BLaER1 (cell line): Measurements from ENCODE around the gene UBE2K.
"Not testable (repeated sequence)": the region's sequence is repeated elsewhere in the genome, so short reads cannot be mapped to it uniquely, and the experiment has no call there.

Experiments
- H3K27ac ChIP-seq: shearing (Covaris generic); formaldehyde crosslinking; 2 replicates; pipeline ENCODE4 v1.8.1; 2022
- H3K27me3 ChIP-seq: shearing (Covaris generic); formaldehyde crosslinking; 2 replicates; pipeline ENCODE4 v1.8.1; 2022
- H3K36me3 ChIP-seq: shearing (Covaris generic); formaldehyde crosslinking; 2 replicates; pipeline ENCODE4 v1.8.1; 2022
- H3K4me1 ChIP-seq: shearing (Covaris generic); formaldehyde crosslinking; 2 replicates; pipeline ENCODE4 v1.8.1; 2022
- H3K4me2 ChIP-seq: shearing (Covaris generic); formaldehyde crosslinking; 2 replicates; pipeline ENCODE4 v1.8.1; 2022
- H3K4me3 ChIP-seq: shearing (Covaris generic); formaldehyde crosslinking; 2 replicates; pipeline ENCODE4 v1.8.1; 2022
- H3K9ac ChIP-seq: shearing (Covaris generic); formaldehyde crosslinking; 2 replicates; pipeline ENCODE4 v1.8.1; 2022
- H3K9me3 ChIP-seq: shearing (Covaris generic); formaldehyde crosslinking; 2 replicates; pipeline ENCODE4 v1.8.1; 2022
- H4K20me1 ChIP-seq: shearing (Covaris generic); formaldehyde crosslinking; 2 replicates; pipeline ENCODE4 v1.8.1; 2022
- Cebpa-rat ChIP-seq: shearing (Covaris generic); IDR thresholded peaks from 2 replicates; pipeline ENCODE4 v1.8.1; 2022

The UBE2K gene

GRCh38 chr4:39754309-39754708 lies 56.4 kb downstream of the UBE2K start:
- Histone ChIP-seq H3K4me2 (no peak overlapping the region), H4K20me1 (peaks cover 50% of the 10 kb centered on the region), H3K4me3 (no peak overlapping the region), H3K4me1 (peaks cover 11% of the 10 kb centered on the region), H3K36me3 (peaks cover 92% of the 10 kb centered on the region), H3K27ac (no peak overlapping the region), H3K27me3 (no peaks in the 10 kb centered on the region), H3K9ac (no peak overlapping the region), H3K9me3 (no peaks in the 10 kb centered on the region; the same call in 1 of the 2 replicates)
- TF ChIP-seq Cebpa-rat: no peak

GRCh38 chr4:39756159-39756558 lies 58.2 kb downstream of the UBE2K start:
- no peaks in the 10 kb centered on the region for H3K27me3 ChIP-seq
- H3K4me1 ChIP-seq: peaks cover 11% of the 10 kb centered on the region
- H3K9me3 ChIP-seq: no peaks in the 10 kb centered on the region; the same call in 1 of the 2 replicates
- no peak overlapping the region for H3K27ac ChIP-seq
- no peak overlapping the region for H3K9ac ChIP-seq
- peaks cover 92% of the 10 kb centered on the region for H3K36me3 ChIP-seq
- no peak overlapping the region for H3K4me2 ChIP-seq
- H4K20me1 ChIP-seq: peaks cover 47% of the 10 kb centered on the region
- no peak for TF ChIP-seq Cebpa-rat
- H3K4me3 ChIP-seq: no peak overlapping the region

- Histone ChIP-seq H3K4me2 (no peak overlapping the region), H3K9me3 (no peaks in the 10 kb centered on the region), H3K9ac (no peak overlapping the region), H3K27ac (no peak overlapping the region), H3K36me3 (peaks cover 91% of the 10 kb centered on the region), H3K4me1 (peaks cover 11% of the 10 kb centered on the region), H3K4me3 (no peak overlapping the region), H4K20me1 (peaks cover 51% of the 10 kb centered on the region), H3K27me3 (no peaks in the 10 kb centered on the region)
- no peak for TF ChIP-seq Cebpa-rat
Observed at GRCh38 chr4:39758176-39758575, 60.2 kb downstream of the UBE2K start.

- Histone ChIP-seq H3K4me3 (no peak overlapping the region), H3K4me1 (peaks cover under 1% of the 10 kb centered on the region), H3K27me3 (no peaks in the 10 kb centered on the region), H4K20me1 (peaks cover 45% of the 10 kb centered on the region), H3K4me2 (no peak overlapping the region), H3K36me3 (peaks cover 92% of the 10 kb centered on the region), H3K9me3 (no peaks in the 10 kb centered on the region), H3K9ac (no peak overlapping the region), H3K27ac (no peak overlapping the region)
- no peak for TF ChIP-seq Cebpa-rat
Observed at GRCh38 chr4:39759569-39759968, 61.6 kb downstream of the UBE2K start.

GRCh38 chr4:39761005-39761667 lies 63.2 kb downstream of the UBE2K start:
- Histone ChIP-seq H3K4me1 (no peaks in the 10 kb centered on the region), H3K27ac (no peak overlapping the region), H3K9ac (no peak overlapping the region), H3K36me3 (peaks cover 94% of the 10 kb centered on the region), H3K4me2 (no peak overlapping the region), H3K9me3 (no peaks in the 10 kb centered on the region), H4K20me1 (peaks cover 37% of the 10 kb centered on the region), H3K4me3 (no peak overlapping the region), H3K27me3 (no peaks in the 10 kb centered on the region)
- no peak for TF ChIP-seq Cebpa-rat

- H3K36me3 ChIP-seq: peaks cover 94% of the 10 kb centered on the region
- no peaks in the 10 kb centered on the region for H3K4me1 ChIP-seq
- no peak overlapping the region for H3K4me3 ChIP-seq
- H4K20me1 ChIP-seq: 0 out of 2 replicates have a peak, but pooled peaks cover 28% of the 10 kb centered on the region
- H3K27ac ChIP-seq: no peak overlapping the region
- H3K27me3 ChIP-seq: no peaks in the 10 kb centered on the region
- no peak for TF ChIP-seq Cebpa-rat
- H3K9me3 ChIP-seq: no peaks in the 10 kb centered on the region
- H3K9ac ChIP-seq: no peak overlapping the region
- H3K4me2 ChIP-seq: no peak overlapping the region
Observed at GRCh38 chr4:39763714-39764572, 66.0 kb downstream of the UBE2K start.

- Histone ChIP-seq H4K20me1 (0 out of 2 replicates have a peak, but pooled peaks cover 7% of the 10 kb centered on the region), H3K4me1 (no peaks in the 10 kb centered on the region), H3K9me3 (no peaks in the 10 kb centered on the region; the same call in 1 of the 2 replicates), H3K4me2 (no peak overlapping the region), H3K9ac (no peak overlapping the region), H3K36me3 (peaks cover 92% of the 10 kb centered on the region), H3K27me3 (no peaks in the 10 kb centered on the region), H3K27ac (no peak overlapping the region), H3K4me3 (no peak overlapping the region)
- TF ChIP-seq Cebpa-rat: no peak
Observed at GRCh38 chr4:39770005-39770404, 72.1 kb downstream of the UBE2K start.

GRCh38 chr4:39770471-39770870 lies 72.5 kb downstream of the UBE2K start:
- Histone ChIP-seq H3K36me3 (peaks cover 92% of the 10 kb centered on the region), H3K9me3 (no peaks in the 10 kb centered on the region; the same call in 1 of the 2 replicates), H4K20me1 (0 out of 2 replicates have a peak, but pooled peaks cover 11% of the 10 kb centered on the region), H3K27me3 (no peaks in the 10 kb centered on the region), H3K9ac (no peak overlapping the region), H3K4me2 (no peak overlapping the region), H3K4me3 (no peak overlapping the region), H3K27ac (no peak overlapping the region), H3K4me1 (no peaks in the 10 kb centered on the region)
- TF ChIP-seq Cebpa-rat: no peak

GRCh38 chr4:39770969-39771724 lies 73.2 kb downstream of the UBE2K start:
- no peak for TF ChIP-seq Cebpa-rat
- Histone ChIP-seq H3K27me3 (no peaks in the 10 kb centered on the region), H4K20me1 (0 out of 2 replicates have a peak, but pooled peaks cover 12% of the 10 kb centered on the region), H3K4me2 (no peak overlapping the region), H3K4me1 (no peaks in the 10 kb centered on the region), H3K4me3 (no peak overlapping the region), H3K9me3 (no peaks in the 10 kb centered on the region; the same call in 1 of the 2 replicates), H3K36me3 (peaks cover 92% of the 10 kb centered on the region), H3K27ac (no peak overlapping the region), H3K9ac (no peak overlapping the region)

GRCh38 chr4:39781988-39782387 lies 84.1 kb downstream of the UBE2K start:
- peaks cover 42% of the 10 kb centered on the region for H3K36me3 ChIP-seq
- not testable (repeated sequence) for H3K4me2 ChIP-seq, H3K4me1 ChIP-seq, H3K9me3 ChIP-seq, H4K20me1 ChIP-seq, H3K27me3 ChIP-seq, H3K27ac ChIP-seq, H3K4me3 ChIP-seq, H3K9ac ChIP-seq
